ENCODE data around the gene CMTM1. TPM values are rescaled to one million over a fixed set of nuclear protein-coding genes. Genes with fewer than 3 reads are reported as not detected.

CMTM1 gene
- total and polyA plus RNA-seq, 2 donors: 0.64 to 5.1 TPM

GRCh38 chr16:66547101-66547989, 18.9 kb upstream of the CMTM1 start:
- peak overlapping the region in 1 of 2 donors; percentile 21 for H3K27ac ChIP-seq (ENCODE audit: low read depth in 1 of 2, low read length in 1 of 2)
- no peaks in the 10 kb centered on the region for H3K27me3 ChIP-seq (ENCODE audit: control insufficient read depth in 2 of 2, insufficient read depth in 1 of 2, low read length in 1 of 2)
- 97% methylated on average over 5 of the region's 5 CpGs for WGBS
- peaks cover 28 to 61% of the 10 kb centered on the region in 2 donors for H3K4me1 ChIP-seq (ENCODE audit: control insufficient read depth in 2 of 2, insufficient read depth in 2 of 2, low read length in 2 of 2)
- DNase-seq (ENCODE audit: low read depth in 6 of 9, low spot score in 9 of 9): no peak
- no peak overlapping the region for H3K4me3 ChIP-seq (ENCODE audit: low read length in 2 of 2)
- H3K36me3 ChIP-seq (ENCODE audit: control insufficient read depth in 2 of 2, insufficient read depth in 2 of 2, low read length in 1 of 2): no peaks in the 10 kb centered on the region
- H3K9me3 ChIP-seq (ENCODE audit: control insufficient read depth in 2 of 2, insufficient read depth in 1 of 2, low read length in 1 of 2): no peaks in the 10 kb centered on the region

GRCh38 chr16:66548068-66548467, 18.2 kb upstream of the CMTM1 start:
- Histone ChIP-seq H3K36me3 (ENCODE audit: control insufficient read depth in 2 of 2, insufficient read depth in 2 of 2, low read length in 1 of 2) (no peaks in the 10 kb centered on the region), H3K9me3 (ENCODE audit: control insufficient read depth in 2 of 2, insufficient read depth in 1 of 2, low read length in 1 of 2) (no peaks in the 10 kb centered on the region), H3K4me3 (ENCODE audit: low read length in 2 of 2) (no peak overlapping the region), H3K27ac (ENCODE audit: low read depth in 1 of 2, low read length in 1 of 2) (peak overlapping the region; percentile 10 to 21), H3K27me3 (ENCODE audit: control insufficient read depth in 2 of 2, insufficient read depth in 1 of 2, low read length in 1 of 2) (no peaks in the 10 kb centered on the region), H3K4me1 (ENCODE audit: control insufficient read depth in 2 of 2, insufficient read depth in 2 of 2, low read length in 2 of 2) (peaks cover 28 to 67% of the 10 kb centered on the region in 2 donors)
- 95% methylated on average over 4 of the region's 4 CpGs for WGBS
- no peak for DNase-seq (ENCODE audit: low read depth in 6 of 9, low spot score in 9 of 9)

GRCh38 chr16:66548868-66549267, 17.4 kb upstream of the CMTM1 start:
- H3K27me3 ChIP-seq (ENCODE audit: control insufficient read depth in 2 of 2, insufficient read depth in 1 of 2, low read length in 1 of 2): no peaks in the 10 kb centered on the region
- DNase-seq (ENCODE audit: low read depth in 6 of 9, low spot score in 9 of 9): no peak
- H3K27ac ChIP-seq (ENCODE audit: low read depth in 1 of 2, low read length in 1 of 2): peak overlapping the region; percentile 90 to 99
- no peaks in the 10 kb centered on the region for H3K9me3 ChIP-seq (ENCODE audit: control insufficient read depth in 2 of 2, insufficient read depth in 1 of 2, low read length in 1 of 2)
- H3K36me3 ChIP-seq (ENCODE audit: control insufficient read depth in 2 of 2, insufficient read depth in 2 of 2, low read length in 1 of 2): no peaks in the 10 kb centered on the region
- 40% methylated on average over 9 of the region's 9 CpGs for WGBS
- peaks cover 33 to 67% of the 10 kb centered on the region in 2 donors for H3K4me1 ChIP-seq (ENCODE audit: control insufficient read depth in 2 of 2, insufficient read depth in 2 of 2, low read length in 2 of 2)
- H3K4me3 ChIP-seq (ENCODE audit: low read length in 2 of 2): peak overlapping the region; percentile 63 to 82

- peaks cover 38 to 63% of the 10 kb centered on the region in 2 donors for H3K4me1 ChIP-seq (ENCODE audit: control insufficient read depth in 2 of 2, insufficient read depth in 2 of 2, low read length in 2 of 2)
- DNase-seq (ENCODE audit: low read depth in 6 of 9, low spot score in 9 of 9): peak in 7 of 9 donors; percentile 43 to 86 (median 66)
Measured at GRCh38 chr16:66549284-66550131, 16.7 kb upstream of the CMTM1 start, which contains the start of gene TK2. Gene TK2, minus strand, starts transcription at chr16:66550122. Its CDS starts 61 bp downstream, at chr16:66550061.

GRCh38 chr16:66551348-66551759, 14.9 kb upstream of the CMTM1 start:
- peak in 8 of 9 donors; percentile 40 to 87 (median 64) for DNase-seq (ENCODE audit: low read depth in 6 of 9, low spot score in 9 of 9)
- 5% methylated on average over 6 of the region's 6 CpGs for WGBS
- Histone ChIP-seq H3K4me1 (ENCODE audit: control insufficient read depth in 2 of 2, insufficient read depth in 2 of 2, low read length in 2 of 2) (peaks cover 53 to 76% of the 10 kb centered on the region in 2 donors), H3K36me3 (ENCODE audit: control insufficient read depth in 2 of 2, insufficient read depth in 2 of 2, low read length in 1 of 2) (peaks cover 0 to 5% of the 10 kb centered on the region in 2 donors), H3K27ac (ENCODE audit: low read depth in 1 of 2, low read length in 1 of 2) (peak overlapping the region; percentile 96 to 99), H3K9me3 (ENCODE audit: control insufficient read depth in 2 of 2, insufficient read depth in 1 of 2, low read length in 1 of 2) (no peaks in the 10 kb centered on the region), H3K27me3 (ENCODE audit: control insufficient read depth in 2 of 2, insufficient read depth in 1 of 2, low read length in 1 of 2) (no peaks in the 10 kb centered on the region), H3K4me3 (ENCODE audit: low read length in 2 of 2) (no peak overlapping the region)

More at GRCh38 chr16:66549284-66550131, 16.7 kb upstream of the CMTM1 start, which contains the start of gene TK2:
- Histone ChIP-seq H3K4me3 (ENCODE audit: low read length in 2 of 2) (peak within 1 kb of the TSS; percentile 63 to 82), H3K36me3 (ENCODE audit: control insufficient read depth in 2 of 2, insufficient read depth in 2 of 2, low read length in 1 of 2) (no peaks in the 10 kb centered on the region), H3K27ac (ENCODE audit: low read depth in 1 of 2, low read length in 1 of 2) (peak within 1 kb of the TSS; percentile 96 to 99), H3K27me3 (ENCODE audit: control insufficient read depth in 2 of 2, insufficient read depth in 1 of 2, low read length in 1 of 2) (no peaks in the 10 kb centered on the region), H3K9me3 (ENCODE audit: control insufficient read depth in 2 of 2, insufficient read depth in 1 of 2, low read length in 1 of 2) (no peaks in the 10 kb centered on the region)
- WGBS: 1% methylated on average over 80 of the region's 80 CpGs

- WGBS: 49% methylated on average over 8 of the region's 8 CpGs
Measured at GRCh38 chr16:66551788-66552285, 14.4 kb upstream of the CMTM1 start.

GRCh38 chr16:66552286-66553177, 13.7 kb upstream of the CMTM1 start, which contains the start of gene CKLF:
Gene CKLF, plus strand, starts transcription at chr16:66552576. Its CDS starts 140 bp downstream, at chr16:66552716.
- peaks cover 55 to 72% of the 10 kb centered on the region in 2 donors for H3K4me1 ChIP-seq (ENCODE audit: control insufficient read depth in 2 of 2, insufficient read depth in 2 of 2, low read length in 2 of 2)
- DNase-seq (ENCODE audit: low read depth in 6 of 9, low spot score in 9 of 9): peak; percentile 78 to 97 (median 92)
- 4% methylated on average over 63 of the region's 63 CpGs for WGBS
- H3K27ac ChIP-seq (ENCODE audit: low read depth in 1 of 2, low read length in 1 of 2): peak within 1 kb of the TSS; percentile 96 to 99
- H3K36me3 ChIP-seq (ENCODE audit: control insufficient read depth in 2 of 2, insufficient read depth in 2 of 2, low read length in 1 of 2): peaks cover 0 to 5% of the 10 kb centered on the region in 2 donors
- H3K9me3 ChIP-seq (ENCODE audit: control insufficient read depth in 2 of 2, insufficient read depth in 1 of 2, low read length in 1 of 2): no peaks in the 10 kb centered on the region
- no peaks in the 10 kb centered on the region for H3K27me3 ChIP-seq (ENCODE audit: control insufficient read depth in 2 of 2, insufficient read depth in 1 of 2, low read length in 1 of 2)
- H3K4me3 ChIP-seq (ENCODE audit: low read length in 2 of 2): peak within 1 kb of the TSS; percentile 74 to 78

More at GRCh38 chr16:66551788-66552285, 14.4 kb upstream of the CMTM1 start:
- H3K9me3 ChIP-seq (ENCODE audit: control insufficient read depth in 2 of 2, insufficient read depth in 1 of 2, low read length in 1 of 2): no peaks in the 10 kb centered on the region
- H3K27ac ChIP-seq (ENCODE audit: low read depth in 1 of 2, low read length in 1 of 2): peak overlapping the region; percentile 96 to 99
- peaks cover 0 to 5% of the 10 kb centered on the region in 2 donors for H3K36me3 ChIP-seq (ENCODE audit: control insufficient read depth in 2 of 2, insufficient read depth in 2 of 2, low read length in 1 of 2)
- peak overlapping the region; percentile 74 to 78 for H3K4me3 ChIP-seq (ENCODE audit: low read length in 2 of 2)
- H3K27me3 ChIP-seq (ENCODE audit: control insufficient read depth in 2 of 2, insufficient read depth in 1 of 2, low read length in 1 of 2): no peaks in the 10 kb centered on the region
- DNase-seq (ENCODE audit: low read depth in 6 of 9, low spot score in 9 of 9): no peak
- H3K4me1 ChIP-seq (ENCODE audit: control insufficient read depth in 2 of 2, insufficient read depth in 2 of 2, low read length in 2 of 2): peaks cover 53 to 76% of the 10 kb centered on the region in 2 donors

GRCh38 chr16:66553223-66553622, 13.0 kb upstream of the CMTM1 start:
- peak in 2 of 9 donors; percentile 26 to 47 for DNase-seq (ENCODE audit: low read depth in 6 of 9, low spot score in 9 of 9)
- 4% methylated on average over 8 of the region's 8 CpGs for WGBS
- no peaks in the 10 kb centered on the region for H3K27me3 ChIP-seq (ENCODE audit: control insufficient read depth in 2 of 2, insufficient read depth in 1 of 2, low read length in 1 of 2)
- peaks cover 55 to 65% of the 10 kb centered on the region in 2 donors for H3K4me1 ChIP-seq (ENCODE audit: control insufficient read depth in 2 of 2, insufficient read depth in 2 of 2, low read length in 2 of 2)
- H3K27ac ChIP-seq (ENCODE audit: low read depth in 1 of 2, low read length in 1 of 2): peak overlapping the region in 1 of 2 donors; percentile 96
- no peaks in the 10 kb centered on the region for H3K9me3 ChIP-seq (ENCODE audit: control insufficient read depth in 2 of 2, insufficient read depth in 1 of 2, low read length in 1 of 2)
- H3K4me3 ChIP-seq (ENCODE audit: low read length in 2 of 2): peak overlapping the region; percentile 74 to 78
- peaks cover 4 to 8% of the 10 kb centered on the region in 2 donors for H3K36me3 ChIP-seq (ENCODE audit: control insufficient read depth in 2 of 2, insufficient read depth in 2 of 2, low read length in 1 of 2)
